Ishikawa (cell line): ENCODE data around the gene RFX8.

ENCODE experiments used
- EP300 ChIP-seq: IDR thresholded peaks from 2 replicates; pipeline ENCODE4 v1.6.1; 2012; ENCODE audit warnings: borderline replicate concordance
- TAF1 ChIP-seq: IDR thresholded peaks from 2 replicates; pipeline ENCODE4 v1.6.1; 2012; ENCODE audit warnings: low read depth, mild to moderate bottlenecking
- TCF12 ChIP-seq: IDR thresholded peaks from 2 replicates; pipeline ENCODE4 v1.6.1; 2012; ENCODE audit warnings: low read depth
- TF ChIP-seq, protein P1 (sequence below): IDR thresholded peaks from 2 replicates; pipeline ENCODE4 v1.6.1; 2012

DNA sequence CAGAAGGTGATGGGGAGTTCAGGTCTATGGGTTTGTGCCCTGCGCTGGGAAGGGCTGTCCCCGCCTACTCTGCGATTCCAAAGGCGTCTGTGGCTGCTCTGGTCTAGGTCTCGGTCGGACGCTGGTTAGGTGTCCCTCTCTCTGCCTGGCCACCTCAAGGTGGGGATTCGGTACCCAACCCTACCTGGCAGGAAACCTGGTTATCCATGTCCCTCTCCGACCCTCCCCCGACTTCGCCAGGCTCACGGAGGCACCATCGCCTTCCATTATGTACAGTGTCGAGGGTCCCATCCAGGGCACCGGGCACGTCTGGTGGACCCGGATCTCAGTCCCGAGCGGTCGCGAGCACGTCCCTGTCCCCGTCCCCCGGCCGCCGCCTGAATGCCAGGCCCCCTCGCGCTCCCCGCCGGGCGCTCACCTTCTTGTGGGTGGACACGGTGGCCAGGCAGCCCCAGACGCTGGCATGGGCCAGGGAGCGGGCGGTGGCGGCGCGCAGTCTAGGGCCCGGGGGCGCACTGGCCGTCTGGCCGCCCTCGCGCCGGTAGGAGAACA lies 88.2 kb downstream of the RFX8 start:
- TF ChIP-seq EP300 = no peak
- TF ChIP-seq TCF12 = no peak
- TF ChIP-seq, protein P1, sequence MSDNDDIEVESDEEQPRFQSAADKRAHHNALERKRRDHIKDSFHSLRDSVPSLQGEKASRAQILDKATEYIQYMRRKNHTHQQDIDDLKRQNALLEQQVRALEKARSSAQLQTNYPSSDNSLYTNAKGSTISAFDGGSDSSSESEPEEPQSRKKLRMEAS = no peak
- TF ChIP-seq TAF1 = no peak
